B cell (primary cell): ENCODE results near the gene RMND5A.

Experiments
- EZH2 ChIP-seq: IDR thresholded peaks from 2 replicates; pipeline ENCODE4 v1.6.1; 2012; ENCODE audit warnings: borderline replicate concordance, low read depth, mild to moderate bottlenecking, moderate library complexity, low read length; ENCODE audit not compliant: insufficient read depth, poor library complexity, severe bottlenecking
- TF ChIP-seq, protein P1 (sequence below): fragments of 200-600 bp; IDR thresholded peaks from one replicate; pipeline ENCODE4 v1.8.0; 2022; ENCODE audit warnings: antibody characterized with exemption, mild to moderate bottlenecking

DNA sequence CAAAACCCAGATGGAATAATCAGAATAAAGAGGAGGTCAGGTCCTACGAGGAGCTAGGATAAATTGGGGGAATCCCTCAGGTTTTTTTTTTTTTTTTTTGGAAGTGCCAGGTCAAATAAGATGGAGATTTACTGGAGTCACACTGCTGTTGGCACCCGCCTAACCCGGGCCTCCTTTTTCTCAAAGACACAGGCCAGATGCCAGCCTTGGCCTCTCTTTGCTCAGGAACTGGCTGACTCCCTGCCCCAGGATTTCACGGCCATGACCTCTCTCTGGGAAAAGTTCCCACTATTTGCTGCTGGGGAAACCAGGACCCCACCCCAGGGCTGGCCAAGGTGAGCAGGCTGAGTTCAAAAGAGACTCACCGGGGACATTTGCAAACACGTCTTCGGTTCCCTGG lies 68.1 kb downstream of the RMND5A start:
- no peak for TF ChIP-seq EZH2
- TF ChIP-seq, protein P1, sequence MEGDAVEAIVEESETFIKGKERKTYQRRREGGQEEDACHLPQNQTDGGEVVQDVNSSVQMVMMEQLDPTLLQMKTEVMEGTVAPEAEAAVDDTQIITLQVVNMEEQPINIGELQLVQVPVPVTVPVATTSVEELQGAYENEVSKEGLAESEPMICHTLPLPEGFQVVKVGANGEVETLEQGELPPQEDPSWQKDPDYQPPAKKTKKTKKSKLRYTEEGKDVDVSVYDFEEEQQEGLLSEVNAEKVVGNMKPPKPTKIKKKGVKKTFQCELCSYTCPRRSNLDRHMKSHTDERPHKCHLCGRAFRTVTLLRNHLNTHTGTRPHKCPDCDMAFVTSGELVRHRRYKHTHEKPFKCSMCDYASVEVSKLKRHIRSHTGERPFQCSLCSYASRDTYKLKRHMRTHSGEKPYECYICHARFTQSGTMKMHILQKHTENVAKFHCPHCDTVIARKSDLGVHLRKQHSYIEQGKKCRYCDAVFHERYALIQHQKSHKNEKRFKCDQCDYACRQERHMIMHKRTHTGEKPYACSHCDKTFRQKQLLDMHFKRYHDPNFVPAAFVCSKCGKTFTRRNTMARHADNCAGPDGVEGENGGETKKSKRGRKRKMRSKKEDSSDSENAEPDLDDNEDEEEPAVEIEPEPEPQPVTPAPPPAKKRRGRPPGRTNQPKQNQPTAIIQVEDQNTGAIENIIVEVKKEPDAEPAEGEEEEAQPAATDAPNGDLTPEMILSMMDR, result no peak
